Midbrain (tissue), 1 donor: ENCODE results near the gene SYDE2.
"Not testable (repeated sequence)": the region's sequence is repeated elsewhere in the genome, so short reads cannot be mapped to it uniquely, and the experiment has no call there.

Source experiments
- DNase-seq: peaks from one replicate; lab custom pipeline; 2025; lab: John Stamatoyannopoulos, UW

The SYDE2 gene, protein sequence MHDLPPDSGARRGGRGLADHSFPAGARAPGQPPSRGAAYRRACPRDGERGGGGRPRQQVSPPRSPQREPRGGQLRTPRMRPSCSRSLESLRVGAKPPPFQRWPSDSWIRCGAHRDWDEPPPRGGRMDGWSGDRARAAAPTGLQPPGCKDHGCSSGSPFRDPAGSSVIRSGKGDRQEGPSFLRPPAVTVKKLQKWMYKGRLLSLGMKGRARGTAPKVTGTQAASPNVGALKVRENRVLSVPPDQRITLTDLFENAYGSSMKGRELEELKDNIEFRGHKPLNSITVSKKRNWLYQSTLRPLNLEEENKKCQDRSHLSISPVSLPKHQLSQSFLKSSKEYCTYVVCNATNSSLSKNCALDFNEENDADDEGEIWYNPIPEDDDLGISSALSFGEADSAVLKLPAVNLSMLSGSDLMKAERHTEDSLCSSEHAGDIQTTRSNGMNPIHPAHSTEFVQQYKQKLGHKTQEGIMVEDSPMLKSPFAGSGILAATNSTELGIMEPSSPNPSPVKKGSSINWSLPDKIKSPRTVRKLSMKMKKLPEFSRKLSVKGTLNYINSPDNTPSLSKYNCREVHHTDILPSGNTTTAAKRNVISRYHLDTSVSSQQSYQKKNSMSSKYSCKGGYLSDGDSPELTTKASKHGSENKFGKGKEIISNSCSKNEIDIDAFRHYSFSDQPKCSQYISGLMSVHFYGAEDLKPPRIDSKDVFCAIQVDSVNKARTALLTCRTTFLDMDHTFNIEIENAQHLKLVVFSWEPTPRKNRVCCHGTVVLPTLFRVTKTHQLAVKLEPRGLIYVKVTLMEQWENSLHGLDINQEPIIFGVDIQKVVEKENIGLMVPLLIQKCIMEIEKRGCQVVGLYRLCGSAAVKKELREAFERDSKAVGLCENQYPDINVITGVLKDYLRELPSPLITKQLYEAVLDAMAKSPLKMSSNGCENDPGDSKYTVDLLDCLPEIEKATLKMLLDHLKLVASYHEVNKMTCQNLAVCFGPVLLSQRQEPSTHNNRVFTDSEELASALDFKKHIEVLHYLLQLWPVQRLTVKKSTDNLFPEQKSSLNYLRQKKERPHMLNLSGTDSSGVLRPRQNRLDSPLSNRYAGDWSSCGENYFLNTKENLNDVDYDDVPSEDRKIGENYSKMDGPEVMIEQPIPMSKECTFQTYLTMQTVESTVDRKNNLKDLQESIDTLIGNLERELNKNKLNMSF

GRCh38 chr1:85200463-85201339 lies at the start of gene SYDE2:
Gene SYDE2, minus strand, starts transcription at chr1:85201016. Its CDS starts 20 bp downstream, at chr1:85200996.
- DNase-seq: peak; percentile 23

- DNase-seq: not testable (repeated sequence)
These were observed 48.2 kb upstream of the SYDE2 start for GRCh38 chr1:85249042-85249441.

- no peak for DNase-seq
These were observed 45.1 kb upstream of the SYDE2 start for GRCh38 chr1:85245891-85246290.

DNA sequence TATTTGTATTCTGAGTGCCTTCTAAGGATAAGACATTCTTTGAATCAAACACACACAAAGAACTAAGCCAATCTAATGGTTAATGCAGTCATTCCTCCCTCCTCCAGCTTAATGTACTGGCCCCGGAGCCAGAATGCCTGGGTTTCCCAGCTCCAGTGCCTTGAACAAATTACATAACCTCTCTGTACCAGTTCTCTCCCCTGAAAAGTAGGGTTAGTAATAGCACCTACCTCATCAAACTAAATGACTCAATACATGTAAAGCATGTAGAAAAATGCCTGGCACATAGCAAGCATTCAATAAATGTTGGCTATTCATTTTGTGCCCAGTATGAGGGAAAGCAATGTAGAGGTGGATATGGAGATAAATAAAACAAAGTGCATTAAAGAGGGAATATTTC lies 44.6 kb upstream of the SYDE2 start:
- no peak for DNase-seq

GRCh38 chr1:85244271-85245061 lies 43.6 kb upstream of the SYDE2 start:
- no peak for DNase-seq

DNA sequence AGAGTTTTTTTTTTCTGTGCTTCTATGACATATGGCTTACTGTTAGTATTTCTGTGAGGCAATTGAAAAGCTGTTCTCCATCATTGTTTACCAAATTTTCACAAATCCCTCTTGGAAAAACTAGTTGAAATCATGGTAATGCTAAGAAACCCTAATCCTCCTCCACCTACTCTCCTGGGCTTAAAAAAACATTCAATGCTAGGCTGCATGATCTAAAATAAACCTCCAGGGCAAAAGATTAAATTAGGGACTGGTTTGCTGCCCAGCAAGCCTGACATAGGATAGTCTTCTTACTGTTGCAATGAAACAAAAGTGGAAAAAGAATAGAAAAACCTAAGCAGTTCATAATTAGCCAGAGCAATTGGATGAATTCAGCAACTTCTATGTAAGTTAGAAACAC lies 42.6 kb upstream of the SYDE2 start:
- DNase-seq: no peak

GRCh38 chr1:85240643-85241042 lies 39.8 kb upstream of the SYDE2 start:
- DNase-seq: no peak

DNA sequence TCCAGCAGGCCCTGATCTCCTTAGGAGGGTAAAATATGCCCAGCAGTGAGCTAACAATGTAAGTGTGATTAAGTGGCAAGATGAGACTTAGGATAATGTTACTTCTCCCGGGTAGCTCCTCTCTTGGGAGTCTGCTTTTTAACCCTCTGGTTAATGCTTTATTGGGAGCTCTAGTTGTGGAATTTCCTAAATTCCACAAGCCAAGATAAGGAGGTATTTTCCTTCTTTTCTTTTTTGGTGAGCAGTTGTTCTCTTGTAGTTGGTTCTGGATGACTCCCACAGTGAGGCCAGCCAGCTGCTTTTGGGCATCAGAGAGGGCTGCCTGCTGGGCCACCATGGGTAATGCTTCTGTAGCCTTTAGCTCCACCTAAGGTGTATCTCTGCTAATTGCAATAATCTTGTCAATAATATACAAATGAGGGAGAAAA lies 39.4 kb upstream of the SYDE2 start:
- DNase-seq: no peak

DNA sequence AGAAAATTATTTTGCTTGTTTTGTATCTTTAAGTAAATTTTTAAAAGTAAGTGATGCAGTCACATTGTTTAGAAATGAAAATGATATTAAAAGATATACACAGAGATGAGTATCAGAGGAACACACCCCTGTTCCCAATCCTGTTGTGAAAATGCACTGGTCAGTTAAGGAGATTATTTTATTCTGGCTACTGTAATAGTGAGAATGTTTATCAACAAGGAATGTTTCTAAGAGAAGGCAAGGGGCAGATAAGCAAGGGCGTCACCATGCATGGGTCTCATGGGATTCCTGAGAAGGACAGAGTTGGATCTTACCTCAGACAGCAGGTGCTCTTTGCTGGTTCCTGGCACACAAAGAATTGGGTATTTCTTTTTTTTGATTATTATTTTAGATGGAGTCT lies 36.8 kb upstream of the SYDE2 start:
- DNase-seq: no peak

GRCh38 chr1:85230305-85230977 lies 29.6 kb upstream of the SYDE2 start:
- no peak for DNase-seq

DNA sequence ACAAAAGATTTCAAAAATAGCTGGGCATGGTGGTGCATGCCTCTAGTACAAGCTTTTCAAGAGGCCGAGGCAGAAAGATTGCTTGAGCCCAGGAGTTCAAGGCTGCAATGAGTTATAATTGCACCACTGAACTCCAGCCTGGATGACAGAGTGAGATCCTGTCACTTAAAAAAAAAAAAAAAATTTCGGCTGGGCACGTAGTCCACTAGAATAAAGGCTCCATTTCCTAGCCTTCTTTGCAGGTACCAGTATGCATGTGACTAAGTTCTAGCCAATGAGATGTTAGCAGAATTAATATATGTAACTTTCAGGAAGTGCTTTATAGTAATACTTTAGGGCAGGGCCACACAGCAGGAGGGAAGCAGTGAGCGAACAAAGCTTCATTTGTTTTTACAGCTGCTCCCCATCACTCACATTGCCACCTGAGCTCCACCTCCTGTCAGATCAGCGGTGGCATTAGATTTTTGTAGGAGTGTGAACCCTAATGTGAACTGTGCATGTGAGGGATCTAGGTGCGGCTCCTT lies 28.8 kb upstream of the SYDE2 start:
- no peak for DNase-seq

GRCh38 chr1:85228972-85229371 lies 28.2 kb upstream of the SYDE2 start:
- DNase-seq: no peak

- no peak for DNase-seq
These were observed 25.0 kb upstream of the SYDE2 start for GRCh38 chr1:85225624-85226380.

DNA sequence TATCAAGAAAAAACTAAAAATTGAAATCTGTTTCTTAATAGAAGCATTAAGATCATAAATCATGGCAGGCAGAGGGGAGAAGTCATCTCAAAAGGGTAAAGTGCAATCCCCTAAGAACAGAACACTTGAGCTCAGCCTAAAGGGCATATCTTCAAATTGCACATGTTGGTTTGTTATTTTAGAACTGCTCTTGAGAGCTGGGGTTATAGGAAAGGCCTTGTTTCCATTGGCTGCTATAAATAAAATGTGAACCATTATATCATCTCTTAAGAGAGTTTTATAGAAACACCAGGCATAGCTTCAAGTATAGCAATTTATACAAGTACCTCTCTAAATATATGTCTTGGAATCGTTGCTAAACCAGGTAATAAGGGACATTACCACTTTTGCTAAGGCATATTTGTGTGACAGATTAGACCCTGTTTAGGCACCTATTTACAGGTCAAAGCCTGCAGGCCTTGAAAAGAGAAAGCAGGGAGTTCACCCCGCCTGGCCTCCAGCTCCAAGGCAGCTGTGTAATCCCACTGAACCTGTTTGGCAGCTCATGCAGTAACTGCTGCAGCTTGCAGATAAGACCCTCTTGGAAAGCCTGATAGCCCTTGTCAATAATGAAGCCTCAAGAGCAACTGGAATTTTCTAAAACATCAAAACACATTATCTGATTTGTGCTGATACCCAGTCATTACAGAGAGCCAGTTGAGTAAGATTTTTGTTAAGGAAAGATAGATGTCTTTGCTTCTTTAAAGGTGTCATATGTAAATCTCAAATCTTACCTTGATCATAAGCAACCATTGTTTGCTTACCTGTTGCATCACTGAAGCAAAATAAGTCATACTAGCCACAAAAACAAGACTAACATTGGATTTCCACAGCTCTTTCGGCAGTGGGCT lies 24.2 kb upstream of the SYDE2 start:
- no peak for DNase-seq

DNA sequence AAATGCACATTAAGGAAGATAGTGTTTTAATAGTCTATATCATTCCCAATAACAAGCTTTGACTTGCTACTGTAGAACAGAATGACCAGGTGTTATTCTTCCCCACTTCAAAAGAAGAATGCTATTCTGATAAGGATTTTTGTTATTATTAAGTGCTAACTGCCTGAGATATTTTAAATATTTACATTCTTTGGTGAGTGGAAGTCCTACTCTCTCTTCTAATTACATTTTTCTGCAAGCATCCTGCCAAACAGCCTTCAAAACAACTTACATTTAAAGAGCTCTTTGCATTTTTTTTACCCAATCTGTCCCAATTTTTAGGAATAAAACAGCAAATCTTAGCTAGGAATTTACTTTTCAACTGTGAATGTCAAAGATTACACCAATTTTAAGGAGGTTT lies 23.5 kb upstream of the SYDE2 start:
- DNase-seq: no peak

DNA sequence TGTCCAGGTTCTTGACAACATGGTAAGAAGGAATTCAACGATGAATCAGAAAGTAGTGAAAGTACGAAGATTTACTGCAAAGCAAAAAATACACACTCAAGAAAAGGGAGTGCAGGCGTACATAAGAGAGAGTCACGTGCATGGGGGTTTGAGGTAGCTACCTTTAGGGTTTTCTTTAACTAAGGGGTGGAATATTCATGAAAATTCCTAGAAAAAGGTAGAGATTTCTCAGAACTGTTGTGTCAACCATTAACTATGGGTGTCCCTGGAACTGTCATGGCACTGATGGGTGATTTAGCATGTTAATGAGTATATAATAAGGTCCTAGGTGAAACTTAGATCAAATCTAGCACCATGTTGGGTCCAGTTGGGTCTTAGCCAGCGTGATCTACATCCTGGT lies 22.5 kb upstream of the SYDE2 start:
- DNase-seq: no peak

- DNase-seq: no peak
These were observed 20.0 kb upstream of the SYDE2 start for GRCh38 chr1:85220756-85221201.
